Neutrophil (primary cell): ENCODE results near the gene LGALS8.
A peak's percentile ranks its signal among the peaks of the same experiment; 100 is the strongest.

Experiments used
- H3K27ac ChIP-seq: fragments of 200-600 bp; sonication (generic); 2 replicates; pipeline ENCODE4 v1.5.1; 2016; ENCODE audit warnings: mild to moderate bottlenecking, moderate library complexity
- H3K27me3 ChIP-seq: fragments of 200-600 bp; sonication (generic); 2 replicates; pipeline ENCODE4 v1.6.0; 2016; ENCODE audit warnings: mild to moderate bottlenecking
- H3K36me3 ChIP-seq: fragments of 200-600 bp; sonication (generic); 2 replicates; pipeline ENCODE4 v1.5.1; 2017
- H3K4me1 ChIP-seq, 2 experiments: fragments of 200-600 bp in 1 of 2; sonication (generic) in 1 of 2; 1 replicate in 1 of 2; 2 replicates in 1 of 2; pipeline versions ENCODE4 v1.5.1 to v1.6.1; 2013 to 2016; ENCODE audit warnings: low read depth in 1 of 2, low read length in 1 of 2, mild to moderate bottlenecking in 1 of 2, moderate library complexity in 1 of 2; ENCODE audit not compliant: control insufficient read depth in 1 of 2, insufficient read depth in 1 of 2
- H3K4me3 ChIP-seq, 2 experiments: fragments of 200-600 bp in 1 of 2; sonication (generic) in 1 of 2; 1 replicate in 1 of 2; 2 replicates in 1 of 2; pipeline ENCODE4 v1.5.1; 2013 to 2016; ENCODE audit warnings: low read depth in 1 of 2, low read length in 1 of 2, mild to moderate bottlenecking in 1 of 2, moderate library complexity in 1 of 2
- H3K9me3 ChIP-seq: fragments of 200-600 bp; sonication (generic); 2 replicates; pipeline ENCODE4 v1.5.1; 2016
- TF ChIP-seq, protein P1 (sequence below): fragments of 200-600 bp; sonication (generic); IDR thresholded peaks from 2 replicates; pipeline ENCODE4 v1.5.1; 2016; ENCODE audit warnings: antibody characterized with exemption

Gene LGALS8

DNA sequence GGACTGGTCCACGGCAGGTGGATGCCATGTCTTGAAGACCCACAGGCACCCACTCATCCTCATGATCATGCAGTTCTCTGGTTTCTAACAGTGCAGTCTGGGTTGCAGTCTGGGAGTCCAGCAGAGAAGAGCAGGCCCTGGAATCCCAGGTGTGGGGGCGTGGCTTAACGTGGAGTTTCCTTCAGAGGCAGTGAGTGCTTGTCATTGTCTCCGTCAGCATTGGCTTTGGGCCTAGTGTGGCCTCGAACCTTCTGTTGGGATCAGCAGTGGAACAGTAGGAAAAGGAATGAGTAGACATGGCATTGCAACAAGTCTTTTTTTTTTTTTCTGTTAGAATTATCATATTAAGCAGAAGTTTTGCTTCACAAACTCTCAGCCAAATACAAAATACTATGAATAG lies 12.8 kb downstream of the LGALS8 start:
- Histone ChIP-seq H3K27me3 (no peaks in the 10 kb centered on the region), H3K27ac (peak overlapping the region; percentile 27), H3K9me3 (no peaks in the 10 kb centered on the region), H3K4me1 (peaks cover 5 to 7% of the 10 kb centered on the region in 2 experiments), H3K4me3 (no peak overlapping the region), H3K36me3 (peaks cover 62% of the 10 kb centered on the region)
- TF ChIP-seq, protein P1, sequence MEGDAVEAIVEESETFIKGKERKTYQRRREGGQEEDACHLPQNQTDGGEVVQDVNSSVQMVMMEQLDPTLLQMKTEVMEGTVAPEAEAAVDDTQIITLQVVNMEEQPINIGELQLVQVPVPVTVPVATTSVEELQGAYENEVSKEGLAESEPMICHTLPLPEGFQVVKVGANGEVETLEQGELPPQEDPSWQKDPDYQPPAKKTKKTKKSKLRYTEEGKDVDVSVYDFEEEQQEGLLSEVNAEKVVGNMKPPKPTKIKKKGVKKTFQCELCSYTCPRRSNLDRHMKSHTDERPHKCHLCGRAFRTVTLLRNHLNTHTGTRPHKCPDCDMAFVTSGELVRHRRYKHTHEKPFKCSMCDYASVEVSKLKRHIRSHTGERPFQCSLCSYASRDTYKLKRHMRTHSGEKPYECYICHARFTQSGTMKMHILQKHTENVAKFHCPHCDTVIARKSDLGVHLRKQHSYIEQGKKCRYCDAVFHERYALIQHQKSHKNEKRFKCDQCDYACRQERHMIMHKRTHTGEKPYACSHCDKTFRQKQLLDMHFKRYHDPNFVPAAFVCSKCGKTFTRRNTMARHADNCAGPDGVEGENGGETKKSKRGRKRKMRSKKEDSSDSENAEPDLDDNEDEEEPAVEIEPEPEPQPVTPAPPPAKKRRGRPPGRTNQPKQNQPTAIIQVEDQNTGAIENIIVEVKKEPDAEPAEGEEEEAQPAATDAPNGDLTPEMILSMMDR = no peak

DNA sequence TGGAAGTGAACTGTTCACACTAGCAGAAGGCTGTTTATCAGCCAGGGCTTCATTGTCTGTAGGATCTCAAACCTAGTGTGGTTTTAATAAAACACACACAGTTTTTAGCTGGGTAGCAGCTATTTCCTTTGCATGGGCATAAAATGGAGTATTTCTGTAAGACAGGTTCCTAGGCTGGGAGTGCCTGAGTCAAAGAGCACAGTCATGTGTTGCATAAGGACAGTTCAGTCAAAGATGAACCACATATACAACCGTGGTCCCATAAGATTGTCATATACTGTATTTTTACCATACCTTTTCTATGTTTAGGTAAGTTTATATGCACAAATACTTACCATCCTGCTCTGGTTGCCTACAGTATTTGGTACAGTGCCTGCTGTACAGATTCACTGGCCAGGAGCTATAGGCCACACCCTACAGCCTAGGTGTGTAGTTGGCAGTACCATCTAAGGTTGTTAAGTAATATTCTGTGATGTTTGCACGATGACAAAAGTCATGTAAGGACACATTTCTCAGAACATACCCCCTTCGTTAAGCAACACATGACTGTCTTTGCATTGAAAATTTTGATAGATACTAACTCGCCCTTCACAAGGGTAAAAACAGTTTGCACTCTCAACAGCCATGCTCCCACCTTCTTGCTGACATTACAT lies 17.2 kb downstream of the LGALS8 start:
- TF ChIP-seq, protein P1 = no peak
- H3K36me3 ChIP-seq = peaks cover 85% of the 10 kb centered on the region
- H3K4me1 ChIP-seq = peaks cover 5 to 11% of the 10 kb centered on the region in 2 experiments
- no peak overlapping the region for H3K4me3 ChIP-seq
- no peaks in the 10 kb centered on the region for H3K27me3 ChIP-seq
- no peaks in the 10 kb centered on the region for H3K9me3 ChIP-seq
- H3K27ac ChIP-seq = no peak overlapping the region

DNA sequence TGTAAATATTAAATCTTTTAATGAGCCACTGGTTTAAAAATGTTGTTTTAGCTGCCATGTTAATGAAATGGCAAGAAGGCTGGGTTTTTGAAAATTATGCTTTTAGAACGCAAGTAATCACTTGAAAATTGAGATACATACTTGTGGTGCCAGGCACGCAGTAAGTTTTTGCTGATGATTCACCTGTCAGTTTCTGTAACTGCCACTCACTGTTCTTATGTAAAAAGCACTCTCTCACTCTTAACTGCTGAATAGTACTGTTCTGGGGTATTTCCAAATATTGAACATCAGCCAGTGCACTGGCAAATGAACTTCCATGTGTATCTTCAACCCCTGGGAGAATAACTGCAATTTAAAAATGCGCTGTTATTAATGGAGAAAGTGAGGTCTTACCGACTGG lies 17.9 kb downstream of the LGALS8 start:
- TF ChIP-seq, protein P1 = no peak
- H3K4me1 ChIP-seq = peaks cover under 1 to 5% of the 10 kb centered on the region in 2 experiments
- no peaks in the 10 kb centered on the region for H3K27me3 ChIP-seq
- H3K27ac ChIP-seq = no peak overlapping the region
- H3K4me3 ChIP-seq = no peak overlapping the region
- peaks cover 93% of the 10 kb centered on the region for H3K36me3 ChIP-seq
- H3K9me3 ChIP-seq = no peaks in the 10 kb centered on the region

DNA sequence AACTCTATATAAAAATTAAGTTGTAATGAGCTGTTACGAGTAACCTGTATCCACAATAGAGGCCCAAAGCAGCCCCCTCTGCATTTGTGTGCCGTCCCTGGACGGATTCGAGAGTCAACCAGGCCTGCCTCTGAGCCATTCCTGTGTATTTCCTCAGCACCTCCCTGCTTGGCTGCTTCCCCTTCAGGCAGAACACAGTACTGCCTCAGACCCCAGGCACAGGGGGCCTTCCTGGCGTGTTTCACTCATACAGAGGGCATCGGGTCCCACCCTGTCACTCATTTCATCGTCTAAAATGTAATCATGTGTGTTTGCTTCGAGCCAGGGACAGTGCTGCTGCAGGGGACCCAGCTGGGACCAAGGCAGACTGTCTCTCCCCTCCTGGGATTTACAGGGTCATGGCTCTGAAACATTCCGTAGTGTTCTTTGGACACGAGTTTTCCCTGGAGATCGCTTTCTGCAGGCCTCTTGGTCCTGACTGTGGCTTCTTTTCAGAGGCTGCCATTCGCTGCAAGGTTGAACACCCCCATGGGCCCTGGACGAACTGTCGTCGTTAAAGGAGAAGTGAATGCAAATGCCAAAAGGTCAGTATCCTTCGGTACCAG lies 19.4 kb downstream of the LGALS8 start:
- H3K27me3 ChIP-seq = no peaks in the 10 kb centered on the region
- H3K36me3 ChIP-seq = peaks cover 100% of the 10 kb centered on the region
- no peak overlapping the region for H3K27ac ChIP-seq
- H3K4me1 ChIP-seq = peaks cover 0 to 5% of the 10 kb centered on the region in 2 experiments
- TF ChIP-seq, protein P1 = no peak
- no peaks in the 10 kb centered on the region for H3K9me3 ChIP-seq
- no peak overlapping the region for H3K4me3 ChIP-seq

DNA sequence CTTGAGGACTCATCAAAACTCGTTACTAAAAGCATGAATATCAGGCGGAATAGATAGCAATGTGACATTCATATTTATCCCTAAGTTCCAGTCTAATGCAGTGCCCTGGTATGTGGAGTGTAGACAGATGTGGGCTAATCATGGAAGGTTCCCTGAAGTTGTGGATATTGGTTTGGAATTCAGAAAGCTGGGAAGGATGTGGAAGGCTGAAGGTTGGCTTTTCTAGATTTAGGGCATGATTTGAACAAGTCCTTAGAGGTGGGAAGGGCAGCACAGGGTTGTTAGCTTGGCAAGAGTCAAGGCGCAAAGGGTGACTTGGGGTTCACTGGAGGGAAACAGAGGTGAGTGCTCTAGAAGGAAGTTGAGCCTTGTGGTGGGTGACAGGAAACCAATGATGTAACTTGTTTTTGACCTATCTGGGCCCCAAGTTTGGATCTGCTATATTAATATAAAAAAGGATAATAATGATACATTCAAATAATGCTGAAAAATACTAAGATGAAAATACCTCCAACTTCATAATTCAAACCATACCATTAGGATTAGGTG lies 21.9 kb downstream of the LGALS8 start:
- Histone ChIP-seq H3K36me3 (peaks cover 100% of the 10 kb centered on the region), H3K27me3 (no peaks in the 10 kb centered on the region), H3K4me1 (peaks cover 0 to 5% of the 10 kb centered on the region in 2 experiments), H3K27ac (no peak overlapping the region), H3K4me3 (no peak overlapping the region), H3K9me3 (no peaks in the 10 kb centered on the region)
- TF ChIP-seq, protein P1 = no peak
